Measurements from ENCODE around the gene ODF4.

DNA sequence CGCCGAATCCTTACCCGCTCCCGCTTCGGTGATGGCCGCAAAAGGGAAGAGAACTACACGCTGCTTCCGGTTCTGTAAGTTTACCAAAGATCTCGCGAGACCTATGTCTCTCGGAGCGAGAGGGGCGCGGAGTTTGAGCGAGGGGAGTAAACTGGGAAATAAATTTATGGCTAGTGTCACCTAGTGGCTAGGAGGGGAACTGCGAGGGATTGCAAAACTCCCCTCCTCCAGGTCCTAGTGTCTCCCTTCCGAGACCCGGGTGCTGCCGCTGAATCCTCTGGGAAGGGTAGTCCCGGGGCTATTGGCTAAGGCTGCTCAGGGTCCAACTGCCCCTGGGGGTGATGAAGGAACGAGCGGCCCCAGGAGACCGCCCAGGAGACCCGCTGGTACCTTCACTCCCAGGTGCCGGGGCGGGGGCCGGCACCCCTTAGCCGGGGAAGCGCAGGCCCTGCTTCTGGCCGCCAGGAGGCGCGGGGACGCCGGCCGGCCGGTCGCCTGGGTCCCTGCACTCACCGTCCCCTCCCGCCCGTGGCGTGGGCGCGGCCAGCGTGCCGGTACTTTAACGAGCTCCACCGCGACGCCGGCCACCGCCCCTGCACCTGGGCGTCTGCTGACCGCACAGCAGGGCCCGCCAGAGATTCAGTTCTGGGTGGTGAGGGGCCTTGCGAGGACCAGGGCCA, 43.6 kb downstream of the ODF4 start, which contains the start of gene RPL26:
- TF ChIP-seq ZNF274 (IDR thresholded peaks at IDR 0.05; ENCODE audit: low read depth, low read length), result no peak
- peak; percentile 64 for TF ChIP-seq YY1 (IDR thresholded peaks at IDR 0.05; ENCODE audit: insufficient read depth, insufficient read length)
- no peak for TF ChIP-seq SUZ12 (IDR thresholded peaks at IDR 0.05; ENCODE audit: extremely low read depth, insufficient read depth, insufficient read length)

Measured in NT2/D1 (cell line).